ENCODE measurements around the gene SGTA.

Gene SGTA

DNA sequence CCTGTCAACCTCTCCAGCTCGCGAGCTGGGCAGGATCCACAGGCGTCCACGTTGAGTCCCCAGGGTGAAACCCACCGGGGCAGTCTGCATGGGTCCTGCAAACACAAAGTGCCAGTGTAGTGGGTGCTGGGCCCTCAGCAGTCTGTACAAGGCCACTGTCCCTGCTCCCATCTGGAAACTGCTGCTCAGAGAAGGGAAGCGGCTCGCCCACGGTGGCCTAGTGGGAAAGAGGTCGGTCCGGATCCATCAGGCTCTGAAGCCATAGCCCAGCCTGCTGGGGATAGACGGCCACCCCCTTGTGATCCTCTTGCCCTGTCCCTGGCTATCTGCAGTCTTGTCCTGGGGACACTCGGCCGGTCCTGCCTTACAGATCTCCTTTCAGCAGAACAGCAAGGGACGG, 59.3 kb downstream of the SGTA start:
- Histone ChIP-seq H3K4me2 (ENCODE audit: low read length) (no peak overlapping the region), H3K27me3 (ENCODE audit: control insufficient read depth, insufficient read depth, low read length) (peaks cover 13% of the 10 kb centered on the region), H3K4me3 (ENCODE audit: low read length) (no peak overlapping the region), H3K9me3 (replicated peaks; ENCODE audit: low read length) (no peaks in the 10 kb centered on the region), H3K4me1 (ENCODE audit: control insufficient read depth, insufficient read depth, low read length) (peaks cover 40% of the 10 kb centered on the region), H3K36me3 (ENCODE audit: insufficient read depth, low read length) (no peaks in the 10 kb centered on the region), H3K9ac (ENCODE audit: low read depth, low read length) (peak overlapping the region; percentile 74)

DNA sequence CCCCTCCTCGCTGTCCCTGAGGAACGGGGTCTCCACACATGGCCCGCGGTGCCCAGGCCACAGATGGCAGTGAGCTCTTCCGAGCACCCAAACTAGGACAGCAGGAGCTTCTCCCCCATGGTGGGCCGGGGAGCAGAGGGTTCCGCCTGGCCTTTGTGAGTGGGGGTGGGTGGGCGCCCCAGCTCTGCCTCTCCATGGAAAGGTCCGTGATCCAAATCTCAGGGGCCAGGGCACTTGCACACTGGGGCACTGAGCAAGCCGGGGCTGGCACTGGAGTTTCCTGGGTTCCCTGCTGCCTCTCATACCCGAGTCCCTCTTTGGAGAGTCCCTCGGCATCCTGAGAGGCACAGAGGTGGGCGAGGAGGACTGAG, 59.7 kb downstream of the SGTA start:
- H3K36me3 ChIP-seq (ENCODE audit: insufficient read depth, low read length) = no peaks in the 10 kb centered on the region
- H3K9me3 ChIP-seq (replicated peaks; ENCODE audit: low read length) = no peaks in the 10 kb centered on the region
- peak overlapping the region; percentile 74 for H3K9ac ChIP-seq (ENCODE audit: low read depth, low read length)
- peaks cover 13% of the 10 kb centered on the region for H3K27me3 ChIP-seq (ENCODE audit: control insufficient read depth, insufficient read depth, low read length)
- no peak overlapping the region for H3K4me3 ChIP-seq (ENCODE audit: low read length)
- H3K4me2 ChIP-seq (ENCODE audit: low read length) = peak overlapping the region; percentile 64
- H3K4me1 ChIP-seq (ENCODE audit: control insufficient read depth, insufficient read depth, low read length) = peaks cover 40% of the 10 kb centered on the region

DNA sequence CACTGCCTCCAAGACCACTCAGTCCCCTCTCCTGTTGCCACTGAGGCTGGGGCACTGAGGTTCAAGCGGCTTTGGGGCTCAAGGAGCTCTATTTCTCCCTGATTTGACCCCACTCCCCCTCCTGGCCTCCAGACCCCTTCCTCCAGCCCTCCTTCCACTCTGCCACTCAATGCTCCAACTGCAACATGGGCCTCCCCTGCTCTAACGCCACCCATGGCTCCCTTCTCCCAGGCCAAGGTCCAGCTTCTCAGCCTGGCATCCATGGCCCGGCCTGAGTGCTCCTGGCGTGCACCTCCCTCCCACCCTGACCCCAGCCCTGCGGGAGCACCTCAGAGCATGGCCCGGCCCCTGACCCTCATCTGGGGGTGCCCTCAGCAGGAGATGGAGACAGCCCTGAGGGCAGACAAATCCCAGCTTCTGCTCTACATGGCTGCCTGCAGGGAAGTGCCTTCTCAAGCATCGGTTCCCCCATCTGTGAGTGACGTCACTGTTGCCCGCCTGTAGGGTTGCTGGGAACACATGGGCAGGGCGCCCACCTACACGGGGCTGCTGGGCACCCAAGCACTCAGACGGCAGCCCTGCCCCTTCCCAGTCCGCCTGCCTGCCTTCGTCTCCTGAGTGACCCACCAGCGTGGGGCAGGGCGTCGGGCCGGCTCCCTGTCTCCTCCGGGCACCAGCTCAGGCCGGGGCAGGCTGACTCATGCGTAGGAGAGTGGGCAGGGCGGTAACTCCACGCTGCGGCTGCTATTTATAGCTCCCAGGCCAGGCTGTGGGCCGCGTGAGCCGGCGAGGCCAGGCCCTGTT, 60.3 kb downstream of the SGTA start:
- H3K9ac ChIP-seq (ENCODE audit: low read depth, low read length) = peak overlapping the region; percentile 74
- no peaks in the 10 kb centered on the region for H3K36me3 ChIP-seq (ENCODE audit: insufficient read depth, low read length)
- H3K4me3 ChIP-seq (ENCODE audit: low read length) = no peak overlapping the region
- peaks cover 13% of the 10 kb centered on the region for H3K27me3 ChIP-seq (ENCODE audit: control insufficient read depth, insufficient read depth, low read length)
- no peaks in the 10 kb centered on the region for H3K9me3 ChIP-seq (replicated peaks; ENCODE audit: low read length)
- H3K4me1 ChIP-seq (ENCODE audit: control insufficient read depth, insufficient read depth, low read length) = peaks cover 40% of the 10 kb centered on the region
- H3K4me2 ChIP-seq (ENCODE audit: low read length) = peak overlapping the region; percentile 67

DNA sequence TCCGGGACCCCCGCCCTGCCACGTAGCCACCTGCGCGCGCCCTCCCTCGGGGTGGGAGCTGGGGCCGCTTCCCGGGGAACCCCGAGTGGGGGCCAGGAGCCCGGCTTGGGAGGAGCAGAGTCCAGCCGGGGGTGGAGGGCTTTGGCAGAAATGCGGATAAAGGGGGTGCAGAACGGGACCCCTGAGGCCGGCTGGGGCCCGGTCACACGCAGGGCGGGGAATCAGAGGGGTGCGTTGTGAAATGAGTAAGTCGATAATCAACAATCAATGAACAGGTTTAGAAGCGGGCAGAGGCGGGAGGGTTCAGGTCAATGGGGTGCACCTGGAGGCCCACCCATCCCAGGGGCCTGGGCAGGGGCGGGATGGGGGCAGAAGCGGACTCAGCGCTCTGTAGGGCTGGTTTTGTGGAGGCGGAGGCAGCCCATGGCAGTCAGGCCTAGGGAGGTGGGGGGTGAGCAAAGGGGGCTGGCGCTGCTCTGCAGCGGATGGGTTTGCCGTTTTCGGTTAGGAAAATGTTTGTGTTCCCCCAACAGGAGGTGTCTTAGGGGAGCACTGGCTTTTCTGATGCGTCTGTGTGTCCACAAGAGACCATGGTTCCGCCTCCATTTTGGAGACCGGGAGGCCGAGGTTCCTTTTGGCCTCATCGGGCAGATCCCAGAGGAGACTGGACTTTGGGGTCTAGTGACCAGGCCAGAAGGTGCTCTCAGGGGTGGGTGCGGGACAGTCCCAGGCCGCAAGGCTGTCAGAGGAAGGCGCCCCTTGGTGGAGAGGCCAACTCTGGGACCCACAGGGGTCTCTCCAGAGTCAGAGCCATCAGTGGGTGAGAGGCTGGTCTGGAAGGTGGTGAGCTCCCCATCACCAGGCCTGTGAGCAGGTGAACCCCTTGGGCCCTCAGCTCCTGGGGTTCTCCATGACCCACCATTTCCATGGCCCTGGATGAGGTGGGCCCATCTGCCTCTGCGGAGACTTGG, 61.2 kb downstream of the SGTA start:
- Histone ChIP-seq H3K9ac (ENCODE audit: low read depth, low read length) (peak overlapping the region; percentile 30), H3K9me3 (replicated peaks; ENCODE audit: low read length) (no peaks in the 10 kb centered on the region), H3K4me2 (ENCODE audit: low read length) (peak overlapping the region; percentile 41), H3K27me3 (ENCODE audit: control insufficient read depth, insufficient read depth, low read length) (peaks cover 7% of the 10 kb centered on the region), H3K4me1 (ENCODE audit: control insufficient read depth, insufficient read depth, low read length) (peaks cover 31% of the 10 kb centered on the region), H3K4me3 (ENCODE audit: low read length) (peak overlapping the region; percentile 58), H3K36me3 (ENCODE audit: insufficient read depth, low read length) (no peaks in the 10 kb centered on the region)

DNA sequence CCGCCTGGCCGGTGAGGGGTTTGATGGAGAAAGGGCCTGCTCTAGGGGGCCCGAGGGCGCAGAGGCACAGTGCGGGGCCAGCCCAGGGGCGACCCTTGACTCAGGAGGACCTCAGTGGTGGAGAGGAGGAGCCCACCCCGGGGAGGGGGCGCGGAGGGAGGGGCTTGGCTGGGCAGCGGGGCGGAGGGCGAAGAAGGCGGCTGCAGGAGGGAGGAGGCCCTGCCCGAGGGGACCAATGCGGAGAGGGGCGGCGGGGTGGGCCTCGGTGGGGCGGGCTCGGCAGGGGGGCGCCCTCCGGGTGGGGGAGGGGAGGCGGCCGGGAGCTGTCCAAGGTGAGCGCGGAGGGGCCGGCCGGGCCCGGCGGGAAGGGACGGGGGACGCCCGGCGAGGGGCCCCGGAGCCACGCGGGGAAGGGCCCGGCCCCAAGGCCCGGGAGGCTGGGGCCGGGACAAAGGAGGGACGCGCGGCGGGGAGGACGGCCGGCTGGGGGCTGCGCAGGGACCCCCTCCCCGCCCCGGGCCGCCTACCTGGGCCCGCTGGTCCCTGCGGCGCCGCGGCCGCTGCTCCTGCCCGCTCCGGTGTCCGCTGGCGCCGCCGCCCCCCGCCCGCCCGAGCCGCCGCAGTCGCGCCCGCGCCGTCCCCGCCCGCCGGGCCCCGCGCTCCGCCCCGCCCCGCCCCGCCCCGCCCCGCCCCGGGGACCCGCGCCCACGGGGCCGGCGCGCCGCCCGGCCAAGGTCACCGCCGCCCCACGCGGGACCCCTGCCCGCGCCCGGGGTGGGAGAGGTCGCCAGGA, 62.1 kb downstream of the SGTA start, which contains the start of gene DIRAS1:
Gene DIRAS1, minus strand, starts transcription at position 596 of the 793 bp plus-strand sequence. CDS start 3,566 bp downstream, outside the sequence.
- no peaks in the 10 kb centered on the region for H3K36me3 ChIP-seq (ENCODE audit: insufficient read depth, low read length)
- H3K4me3 ChIP-seq (ENCODE audit: low read length) = peak within 1 kb of the TSS; percentile 64
- H3K9me3 ChIP-seq (replicated peaks; ENCODE audit: low read length) = peaks cover under 1% of the 10 kb centered on the region
- peaks cover 27% of the 10 kb centered on the region for H3K4me1 ChIP-seq (ENCODE audit: control insufficient read depth, insufficient read depth, low read length)
- peaks cover under 1% of the 10 kb centered on the region for H3K27me3 ChIP-seq (ENCODE audit: control insufficient read depth, insufficient read depth, low read length)
- H3K4me2 ChIP-seq (ENCODE audit: low read length) = peak within 1 kb of the TSS; percentile 80
- H3K9ac ChIP-seq (ENCODE audit: low read depth, low read length) = peak within 1 kb of the TSS; percentile 30

DNA sequence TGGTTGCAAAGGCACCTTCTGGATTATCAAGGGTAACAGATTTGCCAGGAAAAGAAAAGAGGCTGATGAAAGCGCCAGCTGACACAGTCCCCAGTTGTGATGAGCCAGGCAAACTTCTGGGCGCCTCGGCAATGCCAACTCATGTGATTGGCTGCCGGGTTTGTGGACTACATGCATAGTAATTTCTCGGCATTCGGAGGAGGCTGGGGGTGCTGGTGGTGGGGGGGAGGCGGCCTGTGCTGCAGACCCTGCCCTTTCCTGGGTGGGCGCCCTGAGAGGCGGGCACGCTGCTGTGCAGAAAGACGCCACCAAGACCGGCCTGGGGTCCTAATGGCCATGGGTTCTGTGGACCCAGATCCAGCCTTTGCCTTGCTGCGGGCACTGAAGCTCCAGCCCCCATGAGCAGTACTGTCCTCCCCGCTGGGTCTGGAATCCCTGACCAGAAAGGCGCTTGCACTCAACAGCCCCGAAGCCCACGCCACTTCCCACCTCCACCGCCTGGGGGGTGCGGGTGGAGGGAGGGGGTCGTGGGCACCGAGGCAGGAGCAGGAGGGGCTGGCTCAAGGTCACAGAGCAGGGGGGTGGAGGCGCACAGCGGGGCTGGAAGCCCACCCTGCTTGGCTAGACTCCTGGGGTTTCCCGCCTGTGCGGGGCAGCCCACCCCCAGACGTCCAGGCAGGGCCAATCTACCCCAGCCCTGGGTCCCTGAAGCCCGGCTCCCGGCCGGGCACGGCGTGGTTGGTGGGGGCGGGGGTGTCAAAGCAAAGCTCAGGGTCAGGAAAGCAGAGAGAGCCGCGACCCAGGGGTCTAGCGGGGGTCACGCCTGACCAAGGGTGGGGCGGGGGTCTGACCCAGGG, 62.9 kb downstream of the SGTA start:
- Histone ChIP-seq H3K4me3 (ENCODE audit: low read length) (peak overlapping the region; percentile 64), H3K36me3 (ENCODE audit: insufficient read depth, low read length) (no peaks in the 10 kb centered on the region), H3K4me2 (ENCODE audit: low read length) (peak overlapping the region; percentile 80), H3K9ac (ENCODE audit: low read depth, low read length) (no peak overlapping the region), H3K4me1 (ENCODE audit: control insufficient read depth, insufficient read depth, low read length) (peaks cover 27% of the 10 kb centered on the region), H3K9me3 (replicated peaks; ENCODE audit: low read length) (peaks cover 9% of the 10 kb centered on the region), H3K27me3 (ENCODE audit: control insufficient read depth, insufficient read depth, low read length) (no peaks in the 10 kb centered on the region)

DNA sequence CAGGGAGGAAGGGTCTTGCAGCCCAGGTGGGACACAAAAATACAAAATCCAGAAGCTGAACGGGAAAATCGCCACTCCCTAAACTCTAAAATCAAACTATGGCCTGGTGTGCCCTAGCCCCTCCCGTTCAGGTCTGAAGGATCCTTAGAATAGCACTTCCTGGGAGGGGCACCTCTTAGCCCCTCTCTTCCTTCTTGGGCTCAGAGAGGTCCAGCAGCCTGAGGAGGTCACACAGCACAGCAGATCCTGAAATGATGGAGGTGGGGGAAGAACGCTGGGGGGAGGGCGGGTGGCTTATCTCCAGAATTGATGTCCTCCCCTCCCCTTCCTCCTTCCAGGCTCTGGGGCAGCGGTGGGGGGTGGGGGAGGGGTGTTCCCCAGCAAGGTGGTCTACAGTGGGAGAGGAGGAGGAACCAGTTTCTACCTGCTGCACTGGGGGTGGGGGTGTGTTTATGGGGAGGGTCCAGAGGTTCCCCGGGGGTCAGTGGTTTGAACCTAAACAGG, 63.8 kb downstream of the SGTA start:
- Histone ChIP-seq H3K4me3 (ENCODE audit: low read length) (no peak overlapping the region), H3K36me3 (ENCODE audit: insufficient read depth, low read length) (no peaks in the 10 kb centered on the region), H3K9me3 (replicated peaks; ENCODE audit: low read length) (peaks cover 9% of the 10 kb centered on the region), H3K4me1 (ENCODE audit: control insufficient read depth, insufficient read depth, low read length) (peaks cover 27% of the 10 kb centered on the region), H3K9ac (ENCODE audit: low read depth, low read length) (no peak overlapping the region), H3K4me2 (ENCODE audit: low read length) (peak overlapping the region; percentile 80), H3K27me3 (ENCODE audit: control insufficient read depth, insufficient read depth, low read length) (no peaks in the 10 kb centered on the region)

DNA sequence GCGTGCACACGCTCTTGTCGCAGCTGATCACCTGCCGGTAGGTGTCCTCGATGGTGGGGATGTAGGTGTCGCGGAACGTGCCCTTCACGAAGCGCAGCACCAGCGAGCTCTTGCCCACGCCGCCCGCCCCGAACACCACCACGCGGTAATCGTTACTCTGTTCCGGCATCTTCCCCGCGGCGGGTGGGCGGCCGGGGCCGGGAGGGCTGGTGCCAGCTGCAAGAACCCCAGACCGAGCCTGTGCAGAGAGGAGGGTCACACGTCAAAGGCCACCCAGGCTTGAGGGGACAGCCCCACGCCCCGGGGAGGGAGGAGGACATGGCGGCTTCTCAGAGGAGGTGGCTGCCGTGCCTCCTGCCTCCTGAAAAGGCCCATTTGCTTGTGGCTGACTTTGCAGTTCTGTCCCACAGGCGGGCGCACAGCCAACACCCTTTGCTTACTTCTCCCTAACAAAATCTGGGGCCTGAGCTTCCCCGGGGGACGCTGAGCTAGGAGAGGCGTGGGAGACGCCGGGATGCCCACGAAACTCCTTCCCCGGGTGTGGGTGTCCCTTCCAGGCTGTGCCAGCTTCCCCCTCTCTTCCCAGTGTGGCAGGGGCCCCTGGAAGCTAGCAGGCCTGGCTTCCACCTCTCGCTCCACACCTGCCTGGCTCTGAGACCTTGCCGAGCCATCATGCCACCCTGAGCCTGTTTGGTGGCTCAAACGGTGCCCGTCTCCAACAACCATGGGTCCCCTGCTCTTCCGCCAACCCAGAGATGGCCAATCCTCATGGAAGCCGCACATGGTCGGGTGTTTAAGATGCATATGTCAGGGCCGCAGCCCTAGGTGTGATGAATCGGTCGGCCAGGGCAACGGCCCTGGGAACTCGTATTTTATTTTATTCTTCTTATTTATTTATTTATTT, 65.2 kb downstream of the SGTA start:
- no peak overlapping the region for H3K9ac ChIP-seq (ENCODE audit: low read depth, low read length)
- H3K4me3 ChIP-seq (ENCODE audit: low read length) = no peak overlapping the region
- peaks cover 9% of the 10 kb centered on the region for H3K9me3 ChIP-seq (replicated peaks; ENCODE audit: low read length)
- no peak overlapping the region for H3K4me2 ChIP-seq (ENCODE audit: low read length)
- no peaks in the 10 kb centered on the region for H3K36me3 ChIP-seq (ENCODE audit: insufficient read depth, low read length)
- peaks cover 17% of the 10 kb centered on the region for H3K4me1 ChIP-seq (ENCODE audit: control insufficient read depth, insufficient read depth, low read length)
- no peaks in the 10 kb centered on the region for H3K27me3 ChIP-seq (ENCODE audit: control insufficient read depth, insufficient read depth, low read length)

DNA sequence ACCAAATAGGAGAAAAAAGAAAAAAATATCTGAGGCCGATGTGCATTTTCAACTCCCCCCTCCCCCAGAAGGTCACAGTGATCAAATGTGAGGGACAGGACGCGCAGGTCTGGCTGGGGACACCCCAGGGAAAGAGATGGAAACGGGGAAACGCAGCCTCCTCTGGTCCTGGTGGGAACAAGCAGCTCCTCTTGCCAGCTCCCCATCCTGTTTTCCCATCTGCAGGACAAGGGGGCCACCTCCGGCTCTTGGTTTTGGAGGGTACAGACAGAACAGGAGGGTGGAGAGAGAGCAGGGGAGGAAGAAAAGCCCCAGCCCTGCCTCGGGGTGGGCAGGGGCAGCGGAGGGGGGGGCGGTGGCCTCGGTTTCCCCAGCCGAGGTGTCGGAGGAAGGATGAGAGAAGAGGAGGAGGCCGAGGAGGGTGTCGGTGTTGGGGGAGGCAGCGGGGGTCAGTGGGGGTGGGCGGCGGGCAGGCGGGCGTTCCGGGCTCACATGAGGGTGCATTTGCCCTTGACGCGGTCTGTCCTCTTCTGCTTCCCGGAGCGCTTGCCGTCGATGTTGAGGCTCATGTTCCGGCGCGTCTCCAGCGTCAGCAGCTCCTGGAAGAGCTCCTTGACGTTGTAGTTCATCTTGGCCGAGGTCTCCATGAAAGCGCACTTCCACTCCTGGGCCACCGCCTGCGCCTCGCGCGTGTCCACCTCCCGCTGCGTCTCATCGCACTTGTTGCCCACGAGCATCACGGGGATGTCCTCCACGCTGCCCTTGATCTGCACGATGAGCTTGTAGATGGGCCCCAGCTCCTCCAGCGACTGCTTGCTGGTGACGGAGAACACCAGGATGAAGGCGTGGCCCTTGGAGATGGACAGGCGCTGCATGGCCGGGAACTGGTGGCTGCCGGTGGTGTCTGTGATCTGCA, 66.1 kb downstream of the SGTA start:
- H3K9me3 ChIP-seq (replicated peaks; ENCODE audit: low read length) = peaks cover 9% of the 10 kb centered on the region
- H3K4me2 ChIP-seq (ENCODE audit: low read length) = no peak overlapping the region
- H3K36me3 ChIP-seq (ENCODE audit: insufficient read depth, low read length) = no peaks in the 10 kb centered on the region
- no peak overlapping the region for H3K4me3 ChIP-seq (ENCODE audit: low read length)
- no peaks in the 10 kb centered on the region for H3K27me3 ChIP-seq (ENCODE audit: control insufficient read depth, insufficient read depth, low read length)
- peaks cover 11% of the 10 kb centered on the region for H3K4me1 ChIP-seq (ENCODE audit: control insufficient read depth, insufficient read depth, low read length)
- H3K9ac ChIP-seq (ENCODE audit: low read depth, low read length) = no peak overlapping the region
